Body of pancreas (tissue), 4 donors: ENCODE results near the gene NFATC4. TPM values are rescaled to one million over a fixed set of nuclear protein-coding genes. Genes with fewer than 3 reads are reported as not detected.

Experiments
- ATAC-seq: fragments of 150-250 bp; one replicate; pipeline ENCODE4 v1.9.1; 2016
- DNase-seq, 4 donors: peaks; one replicate each; pipeline ENCODE4 v3.0.0-alpha.2; 2019
- H3K27ac ChIP-seq, 4 donors: fragments of 200-600 bp; sonication (generic); 1 replicate in 3 of 4; 2 replicates in 1 of 4; pipeline versions ENCODE4 v1.5.1 to v1.6.1; 2016 to 2019; ENCODE audit warnings: mild to moderate bottlenecking in 1 of 4, mixed read lengths in 1 of 4, moderate library complexity in 1 of 4
- H3K27me3 ChIP-seq, 2 donors: fragments of 200-600 bp; sonication (generic); one replicate each; pipeline ENCODE4 v1.6.0; 2016; ENCODE audit warnings: mild to moderate bottlenecking in 1 of 2
- H3K36me3 ChIP-seq, 2 donors: fragments of 200-600 bp; sonication (generic); replicated peaks in 1 of 2; 2 replicates each; pipeline ENCODE4 v1.5.1; 2016; ENCODE audit warnings: low read depth in 2 of 2; ENCODE audit not compliant: insufficient read depth in 1 of 2
- H3K4me1 ChIP-seq: fragments of 200-600 bp; sonication (generic); one replicate; pipeline ENCODE4 v1.6.0; 2016
- H3K4me3 ChIP-seq, 2 donors: fragments of 200-600 bp; sonication (generic); 1 replicate in 1 of 2; 2 replicates in 1 of 2; pipeline ENCODE4 v1.5.1; 2016 to 2019
- H3K9me3 ChIP-seq, 3 donors: fragments of 200-600 bp; sonication (generic); 1 replicate in 2 of 3; 2 replicates in 1 of 3; pipeline ENCODE4 v1.5.1; 2016
- POLR2A ChIP-seq, 3 donors: fragments of 450-650 bp; IDR thresholded peaks; one replicate each; pipeline ENCODE4 v1.6.1; 2016; ENCODE audit warnings: antibody characterized with exemption in 3 of 3, mild to moderate bottlenecking in 2 of 3
- WGBS, 2 donors: methylation state at CpG; one replicate each; pipeline ENCODE4 v1.1.5; 2017; 5-methylcytosine and 5-hydroxymethylcytosine counted together
- intact Hi-C: fragments of 100-400 bp; cut with DNase I; formaldehyde crosslinking; loops from one replicate; pipeline ENCODE4 v1.15.1; 2023
- total RNA-seq, 2 donors: library from RNA; depleted of rRNA; stranded (reverse); fragments of >200 nt; gene quantifications; one replicate each; pipeline ENCODE4 v1.1.0, GENCODE V29; 2016
- TF ChIP-seq, protein P1 (sequence below), 7 experiments: fragments of 450-650 bp in 4 of 7; fragments of 200-600 bp in 3 of 7; sonication (generic) in 3 of 7; IDR thresholded peaks; one replicate each; pipeline ENCODE4 v1.5.1; 2016 to 2019; ENCODE audit warnings: antibody characterized with exemption in 7 of 7

The NFATC4 gene
- total RNA-seq, 2 donors from 2014 or later = 11.9 to 19.8 TPM

DNA sequence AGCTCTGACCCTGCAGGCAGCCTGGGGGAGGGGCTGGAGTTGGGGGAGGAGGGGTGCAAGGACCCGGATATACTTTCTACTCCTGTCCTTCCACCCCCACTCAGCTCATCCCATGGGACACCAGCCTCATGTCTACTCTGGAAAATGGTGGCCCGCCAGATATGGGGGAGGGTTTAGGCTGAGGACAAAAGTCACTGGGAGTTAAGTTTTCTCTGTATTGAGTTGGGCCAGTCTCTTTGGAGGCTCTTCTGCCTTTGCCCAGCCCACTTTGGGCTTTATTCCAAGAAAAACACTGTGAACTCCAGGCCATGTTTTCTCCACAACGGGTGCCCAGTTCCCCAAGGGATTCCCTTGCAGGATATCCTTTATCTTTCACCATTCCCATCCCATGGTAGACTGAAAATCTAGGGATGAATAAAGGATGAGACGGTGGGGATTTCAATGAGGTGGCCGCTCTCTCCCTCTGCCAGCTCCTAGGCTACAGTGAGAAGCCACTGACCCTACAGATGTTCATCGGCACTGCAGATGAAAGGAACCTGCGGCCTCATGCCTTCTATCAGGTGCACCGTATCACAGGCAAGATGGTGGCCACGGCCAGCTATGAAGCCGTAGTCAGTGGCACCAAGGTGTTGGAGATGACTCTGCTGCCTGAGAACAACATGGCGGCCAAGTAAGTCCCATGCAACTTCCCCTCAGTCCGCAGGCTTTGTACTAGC is 4.9 kb downstream of the NFATC4 start:
- peaks cover 6% of the 10 kb centered on the region for H3K4me1 ChIP-seq
- DNase-seq = peak in 1 of 4 donors; percentile 17
- intact Hi-C loops = loop anchor here (5.0 kb wide), 2 partner anchors 39 to 59 kb away; no protein-coding TSS in a partner anchor
- H3K4me3 ChIP-seq = no peak overlapping the region
- no peaks in the 10 kb centered on the region for H3K36me3 ChIP-seq
- H3K27me3 ChIP-seq = no peaks in the 10 kb centered on the region
- no peak for TF ChIP-seq POLR2A (IDR thresholded peaks at IDR 0.05)
- TF ChIP-seq, protein P1, sequence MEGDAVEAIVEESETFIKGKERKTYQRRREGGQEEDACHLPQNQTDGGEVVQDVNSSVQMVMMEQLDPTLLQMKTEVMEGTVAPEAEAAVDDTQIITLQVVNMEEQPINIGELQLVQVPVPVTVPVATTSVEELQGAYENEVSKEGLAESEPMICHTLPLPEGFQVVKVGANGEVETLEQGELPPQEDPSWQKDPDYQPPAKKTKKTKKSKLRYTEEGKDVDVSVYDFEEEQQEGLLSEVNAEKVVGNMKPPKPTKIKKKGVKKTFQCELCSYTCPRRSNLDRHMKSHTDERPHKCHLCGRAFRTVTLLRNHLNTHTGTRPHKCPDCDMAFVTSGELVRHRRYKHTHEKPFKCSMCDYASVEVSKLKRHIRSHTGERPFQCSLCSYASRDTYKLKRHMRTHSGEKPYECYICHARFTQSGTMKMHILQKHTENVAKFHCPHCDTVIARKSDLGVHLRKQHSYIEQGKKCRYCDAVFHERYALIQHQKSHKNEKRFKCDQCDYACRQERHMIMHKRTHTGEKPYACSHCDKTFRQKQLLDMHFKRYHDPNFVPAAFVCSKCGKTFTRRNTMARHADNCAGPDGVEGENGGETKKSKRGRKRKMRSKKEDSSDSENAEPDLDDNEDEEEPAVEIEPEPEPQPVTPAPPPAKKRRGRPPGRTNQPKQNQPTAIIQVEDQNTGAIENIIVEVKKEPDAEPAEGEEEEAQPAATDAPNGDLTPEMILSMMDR (IDR thresholded peaks at IDR 0.05) = no peak
- H3K9me3 ChIP-seq = no peaks in the 10 kb centered on the region
- no peak overlapping the region for H3K27ac ChIP-seq
- WGBS, 2 donors = 75 to 78% methylated on average over 9 to 12 of the region's 12 CpGs
- ATAC-seq = no peak

DNA sequence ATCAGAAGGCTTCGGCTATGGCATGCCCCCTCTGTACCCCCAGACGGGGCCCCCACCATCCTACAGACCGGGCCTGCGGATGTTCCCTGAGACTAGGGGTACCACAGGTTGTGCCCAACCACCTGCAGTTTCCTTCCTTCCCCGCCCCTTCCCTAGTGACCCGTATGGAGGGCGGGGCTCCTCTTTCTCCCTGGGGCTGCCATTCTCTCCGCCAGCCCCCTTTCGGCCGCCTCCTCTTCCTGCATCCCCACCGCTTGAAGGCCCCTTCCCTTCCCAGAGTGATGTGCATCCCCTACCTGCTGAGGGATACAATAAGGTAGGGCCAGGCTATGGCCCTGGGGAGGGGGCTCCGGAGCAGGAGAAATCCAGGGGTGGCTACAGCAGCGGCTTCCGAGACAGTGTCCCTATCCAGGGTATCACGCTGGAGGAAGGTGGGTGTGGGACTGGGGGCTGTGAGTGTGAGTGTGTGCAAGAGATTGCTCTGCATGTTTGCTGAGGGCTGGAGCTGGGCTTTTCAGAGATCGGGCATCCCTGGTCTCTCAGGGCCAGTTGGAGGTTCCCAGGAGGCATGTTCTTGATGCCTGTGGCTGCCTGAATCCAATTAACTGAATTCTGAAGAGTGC is 8.6 kb downstream of the NFATC4 start:
- Histone ChIP-seq H3K4me1 (peaks cover 19% of the 10 kb centered on the region), H3K27me3 (no peaks in the 10 kb centered on the region), H3K9me3 (no peaks in the 10 kb centered on the region), H3K27ac (no peak overlapping the region), H3K36me3 (no peaks in the 10 kb centered on the region), H3K4me3 (no peak overlapping the region)
- 73 to 78% methylated on average over 13 to 16 of the region's 16 CpGs for WGBS, 2 donors
- ATAC-seq = no peak
- TF ChIP-seq, protein P1 (IDR thresholded peaks at IDR 0.05) = no peak
- TF ChIP-seq POLR2A (IDR thresholded peaks at IDR 0.05) = no peak
- intact Hi-C loops = no loop called here
- no peak for DNase-seq

DNA sequence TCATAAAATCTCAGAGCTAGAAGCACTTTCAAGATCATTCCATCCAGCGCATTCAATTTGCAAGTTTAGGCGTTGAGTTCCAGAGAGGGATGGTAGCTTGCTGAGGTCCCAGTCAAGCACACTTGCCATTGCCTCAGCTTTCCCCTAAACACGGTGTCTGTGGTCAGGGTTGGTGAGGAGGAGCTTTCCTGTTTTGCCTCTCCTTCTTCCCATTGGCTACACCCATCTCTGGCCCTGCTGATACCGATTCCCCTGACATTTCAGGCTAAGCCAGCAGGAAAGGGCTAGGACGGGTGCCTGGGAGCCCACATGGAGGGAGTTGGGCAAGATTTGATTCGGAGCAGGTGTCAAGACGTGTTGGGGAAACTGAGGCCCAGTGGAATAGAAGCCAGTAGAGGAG is 9.1 kb downstream of the NFATC4 start:
- DNase-seq (no peak), ATAC-seq (no peak)
- Histone ChIP-seq H3K4me1 (peaks cover 19% of the 10 kb centered on the region), H3K4me3 (no peak overlapping the region), H3K27ac (no peak overlapping the region), H3K36me3 (no peaks in the 10 kb centered on the region), H3K9me3 (no peaks in the 10 kb centered on the region), H3K27me3 (no peaks in the 10 kb centered on the region)
- intact Hi-C loops = no loop called here
- WGBS, 2 donors = 67 to 80% methylated on average over 7 of the region's 7 CpGs
- TF ChIP-seq, protein P1 (IDR thresholded peaks at IDR 0.05) = no peak
- TF ChIP-seq POLR2A (IDR thresholded peaks at IDR 0.05) = no peak

DNA sequence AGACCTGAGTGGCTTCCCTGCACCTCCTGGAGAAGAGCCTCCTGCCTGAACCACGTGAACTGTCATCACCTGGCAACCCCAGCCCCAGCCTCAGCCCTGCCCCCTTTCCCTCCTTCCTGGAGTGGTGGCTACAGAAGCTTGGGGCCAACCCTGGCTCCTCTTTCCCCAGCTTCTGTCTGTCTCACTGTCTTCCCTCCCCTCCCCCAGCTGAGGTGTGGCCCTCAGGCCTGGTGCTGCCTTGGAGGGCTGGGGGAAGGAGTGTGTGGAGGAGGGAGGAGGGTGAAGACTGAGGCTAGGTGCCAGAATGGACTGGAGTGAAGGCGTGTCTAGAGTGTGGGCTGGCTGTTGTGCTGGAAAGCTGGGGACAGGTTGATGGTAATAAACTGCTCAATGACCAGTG is 9.7 kb downstream of the NFATC4 start:
- ATAC-seq (no peak), DNase-seq (no peak)
- TF ChIP-seq, protein P1 (IDR thresholded peaks at IDR 0.05) = no peak
- TF ChIP-seq POLR2A (IDR thresholded peaks at IDR 0.05) = no peak
- WGBS, 2 donors = 71 to 91% methylated on average over 1 of the region's 2 CpGs
- H3K4me1 ChIP-seq = peaks cover 19% of the 10 kb centered on the region
- H3K9me3 ChIP-seq = no peaks in the 10 kb centered on the region
- H3K27ac ChIP-seq = no peak overlapping the region
- H3K27me3 ChIP-seq = no peaks in the 10 kb centered on the region
- intact Hi-C loops = no loop called here
- no peaks in the 10 kb centered on the region for H3K36me3 ChIP-seq
- H3K4me3 ChIP-seq = no peak overlapping the region
